ENCODE data around the gene LYRM4. TPM values are rescaled to one million over a fixed set of nuclear protein-coding genes. Genes with fewer than 3 reads are reported as not detected.

LYRM4 gene
- total RNA-seq, 4 donors from 2014 or later, result 6.3 to 13.7 (median 7.8) TPM

GRCh38 chr6:5249451-5250122, 11.2 kb downstream of the LYRM4 start:
- TF ChIP-seq CTCF (IDR thresholded peaks at IDR 0.05) (no peak), POLR2A (IDR thresholded peaks at IDR 0.05) (no peak)
- Histone ChIP-seq H3K27me3 (no peaks in the 10 kb centered on the region), H3K36me3 (no peaks in the 10 kb centered on the region), H3K4me3 (no peak overlapping the region), H3K27ac (no peak overlapping the region), H3K9me3 (no peaks in the 10 kb centered on the region), H3K4me1 (no peaks in the 10 kb centered on the region)
- no peak for DNase-seq

GRCh38 chr6:5248302-5249098, 12.2 kb downstream of the LYRM4 start:
- no peak for DNase-seq
- Histone ChIP-seq H3K27me3 (no peaks in the 10 kb centered on the region), H3K27ac (no peak overlapping the region), H3K36me3 (no peaks in the 10 kb centered on the region), H3K4me3 (no peak overlapping the region), H3K4me1 (no peaks in the 10 kb centered on the region), H3K9me3 (no peaks in the 10 kb centered on the region)
- TF ChIP-seq CTCF (IDR thresholded peaks at IDR 0.05) (no peak), POLR2A (IDR thresholded peaks at IDR 0.05) (no peak)

- Histone ChIP-seq H3K9me3 (no peaks in the 10 kb centered on the region), H3K36me3 (no peaks in the 10 kb centered on the region), H3K27me3 (no peaks in the 10 kb centered on the region), H3K4me3 (no peak overlapping the region), H3K4me1 (no peaks in the 10 kb centered on the region), H3K27ac (no peak overlapping the region)
- DNase-seq, result no peak
- TF ChIP-seq POLR2A (IDR thresholded peaks at IDR 0.05) (no peak), CTCF (IDR thresholded peaks at IDR 0.05) (no peak)
Observed at GRCh38 chr6:5247201-5247600, 13.5 kb downstream of the LYRM4 start.

GRCh38 chr6:5246141-5247097, 14.3 kb downstream of the LYRM4 start:
- Histone ChIP-seq H3K4me1 (no peaks in the 10 kb centered on the region), H3K27me3 (no peaks in the 10 kb centered on the region), H3K36me3 (no peaks in the 10 kb centered on the region), H3K27ac (no peak overlapping the region), H3K4me3 (no peak overlapping the region), H3K9me3 (no peaks in the 10 kb centered on the region)
- DNase-seq, result no peak
- no peak for TF ChIP-seq POLR2A (IDR thresholded peaks at IDR 0.05)
- TF ChIP-seq CTCF (IDR thresholded peaks at IDR 0.05), result no peak

- TF ChIP-seq POLR2A (IDR thresholded peaks at IDR 0.05) (no peak), CTCF (IDR thresholded peaks at IDR 0.05) (no peak)
Observed at GRCh38 chr6:5243069-5243468, 17.7 kb downstream of the LYRM4 start.

More at GRCh38 chr6:5243069-5243468, 17.7 kb downstream of the LYRM4 start:
- H3K36me3 ChIP-seq, result no peaks in the 10 kb centered on the region
- no peak overlapping the region for H3K27ac ChIP-seq
- DNase-seq, result no peak
- no peak overlapping the region for H3K4me3 ChIP-seq
- no peaks in the 10 kb centered on the region for H3K27me3 ChIP-seq
- no peaks in the 10 kb centered on the region for H3K9me3 ChIP-seq
- no peaks in the 10 kb centered on the region for H3K4me1 ChIP-seq
